Measurements from ENCODE around the gene SFMBT1. TPM values are rescaled to one million over a fixed set of nuclear protein-coding genes. Genes with fewer than 3 reads are reported as not detected.

SFMBT1 gene
- total RNA-seq, 4 donors from 2014 or later = 17.2 to 35.3 (median 31.1) TPM

- Histone ChIP-seq H3K27me3 (no peaks in the 10 kb centered on the region), H3K36me3 (no peaks in the 10 kb centered on the region), H3K4me3 (replicated peaks in 1 of 3) (no peak overlapping the region), H3K27ac (no peak overlapping the region), H3K4me1 (peaks cover 4 to 16% of the 10 kb centered on the region in 2 donors), H3K9me3 (no peaks in the 10 kb centered on the region)
- peak in 1 of 2 donors; percentile 12 for DNase-seq
- WGBS, 2 donors = 79 to 82% methylated on average over 4 of the region's 4 CpGs
- intact Hi-C loops (cut with DNase I) = no loop called here
- no peak for TF ChIP-seq POLR2A (IDR thresholded peaks at IDR 0.05)
- TF ChIP-seq, protein P1, sequence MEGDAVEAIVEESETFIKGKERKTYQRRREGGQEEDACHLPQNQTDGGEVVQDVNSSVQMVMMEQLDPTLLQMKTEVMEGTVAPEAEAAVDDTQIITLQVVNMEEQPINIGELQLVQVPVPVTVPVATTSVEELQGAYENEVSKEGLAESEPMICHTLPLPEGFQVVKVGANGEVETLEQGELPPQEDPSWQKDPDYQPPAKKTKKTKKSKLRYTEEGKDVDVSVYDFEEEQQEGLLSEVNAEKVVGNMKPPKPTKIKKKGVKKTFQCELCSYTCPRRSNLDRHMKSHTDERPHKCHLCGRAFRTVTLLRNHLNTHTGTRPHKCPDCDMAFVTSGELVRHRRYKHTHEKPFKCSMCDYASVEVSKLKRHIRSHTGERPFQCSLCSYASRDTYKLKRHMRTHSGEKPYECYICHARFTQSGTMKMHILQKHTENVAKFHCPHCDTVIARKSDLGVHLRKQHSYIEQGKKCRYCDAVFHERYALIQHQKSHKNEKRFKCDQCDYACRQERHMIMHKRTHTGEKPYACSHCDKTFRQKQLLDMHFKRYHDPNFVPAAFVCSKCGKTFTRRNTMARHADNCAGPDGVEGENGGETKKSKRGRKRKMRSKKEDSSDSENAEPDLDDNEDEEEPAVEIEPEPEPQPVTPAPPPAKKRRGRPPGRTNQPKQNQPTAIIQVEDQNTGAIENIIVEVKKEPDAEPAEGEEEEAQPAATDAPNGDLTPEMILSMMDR (IDR thresholded peaks at IDR 0.05) = no peak
These were observed 15.0 kb downstream of the SFMBT1 start for GRCh38 chr3:53030619-53031449.

GRCh38 chr3:53028641-53029040, 17.2 kb downstream of the SFMBT1 start:
- intact Hi-C loops (cut with DNase I) = no loop called here
- no peak overlapping the region for H3K4me3 ChIP-seq (replicated peaks in 1 of 3)
- H3K9me3 ChIP-seq = no peaks in the 10 kb centered on the region
- TF ChIP-seq, protein P1 (IDR thresholded peaks at IDR 0.05) = no peak
- TF ChIP-seq POLR2A (IDR thresholded peaks at IDR 0.05) = no peak
- 91 to 92% methylated on average over 7 of the region's 7 CpGs for WGBS, 2 donors
- H3K4me1 ChIP-seq = peaks cover 4% of the 10 kb centered on the region in 2 donors
- no peaks in the 10 kb centered on the region for H3K27me3 ChIP-seq
- H3K27ac ChIP-seq = no peak overlapping the region
- no peaks in the 10 kb centered on the region for H3K36me3 ChIP-seq
- DNase-seq = no peak

DNA sequence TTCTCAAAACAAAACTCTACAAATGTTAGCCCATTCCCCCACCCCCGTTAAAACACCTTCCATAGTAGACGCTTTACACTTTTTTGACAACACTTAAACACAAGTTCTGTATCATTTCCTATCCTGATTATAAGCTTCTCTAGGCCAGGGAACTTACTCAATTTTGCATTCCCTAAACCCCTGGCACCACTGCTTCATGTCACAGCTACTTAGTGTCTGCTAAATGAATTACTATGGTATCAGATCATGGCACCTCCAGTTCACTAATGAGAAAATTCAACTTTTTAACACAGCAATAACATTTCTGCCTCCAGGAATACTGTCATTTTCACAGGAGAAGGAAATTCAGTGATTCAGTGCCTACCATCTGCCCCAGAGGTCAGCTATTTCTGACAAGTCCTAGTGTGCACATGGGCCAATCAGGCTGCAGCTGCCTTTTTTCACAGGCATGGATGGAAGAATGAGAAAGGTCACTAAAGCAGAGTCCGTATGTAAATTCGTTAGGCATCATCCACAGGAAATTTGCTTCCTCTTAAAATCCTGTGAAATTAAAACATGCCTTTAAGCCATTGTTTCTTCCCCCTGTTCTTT, 18.5 kb downstream of the SFMBT1 start:
- peaks cover 4% of the 10 kb centered on the region in 2 donors for H3K4me1 ChIP-seq
- H3K9me3 ChIP-seq = no peaks in the 10 kb centered on the region
- intact Hi-C loops (cut with DNase I) = no loop called here
- 83 to 93% methylated on average over 4 of the region's 4 CpGs for WGBS, 2 donors
- no peak overlapping the region for H3K27ac ChIP-seq
- H3K4me3 ChIP-seq (replicated peaks in 1 of 3) = no peak overlapping the region
- no peaks in the 10 kb centered on the region for H3K27me3 ChIP-seq
- TF ChIP-seq POLR2A (IDR thresholded peaks at IDR 0.05) = no peak
- TF ChIP-seq, protein P1 (IDR thresholded peaks at IDR 0.05) = no peak
- H3K36me3 ChIP-seq = no peaks in the 10 kb centered on the region
- DNase-seq = no peak

GRCh38 chr3:53026382-53027162, 19.3 kb downstream of the SFMBT1 start:
- no peaks in the 10 kb centered on the region for H3K9me3 ChIP-seq
- no peak for DNase-seq
- intact Hi-C loops (cut with DNase I) = no loop called here

More at GRCh38 chr3:53026382-53027162, 19.3 kb downstream of the SFMBT1 start:
- Histone ChIP-seq H3K36me3 (no peaks in the 10 kb centered on the region), H3K27ac (no peak overlapping the region), H3K4me1 (peaks cover 4% of the 10 kb centered on the region in 2 donors), H3K27me3 (no peaks in the 10 kb centered on the region), H3K4me3 (replicated peaks in 1 of 3) (no peak overlapping the region)
- 82% methylated on average over 10 of the region's 10 CpGs for whole genome bisulfite sequencing, 2 donors
- TF ChIP-seq, protein P1 (IDR thresholded peaks at IDR 0.05) = no peak
- TF ChIP-seq POLR2A (IDR thresholded peaks at IDR 0.05) = no peak
